K562 (cell line): Measurements from ENCODE around the gene CNDP1. TPM values are rescaled to one million over a fixed set of nuclear protein-coding genes. Genes with fewer than 3 reads are reported as not detected.

ENCODE experiments used
- ATAC-seq: fragments of 200-7000 bp; cut with Tn5 transposase; 3 replicates; pipeline ENCODE4 v1.9.1; 2020; ENCODE audit warnings: moderate library complexity
- BruUV-seq: library from RNA; stranded (reverse); fragments of 400-500 nt; replicated peaks from 2 replicates; lab custom pipeline; 2021; lab: Mats Ljungman, UMichigan
- CTCF ChIA-PET: fragments of 300-600 bp; formaldehyde crosslinking; extraction: SDS; loops from one replicate; lab custom pipeline; 2021; ENCODE audit warnings: low intra/inter-chr PET ratio; lab: Yijun Ruan, JAX
- POLR2A ChIA-PET: fragments of 300-600, 350-650 bp; sonication (Branson Sonifier 250); formaldehyde crosslinking; extraction: SDS; loops from one replicate; lab custom pipeline; 2021; ENCODE audit warnings: antibody characterized with exemption, inconsistent platforms; lab: Yijun Ruan, JAX
- DNase-seq, 4 experiments: peaks; one replicate each; pipeline versions ENCODE4 v3.0.0 to v3.0.0-alpha.2; 2011 to 2018; ENCODE audit warnings: low spot score in 3 of 4, mixed read lengths in 3 of 4; ENCODE audit errors: extremely low read depth in 1 of 4
- FAIRE-seq: peaks from 2 replicates; lab custom pipeline; 2011; peaks lifted over from hg19 to GRCh38; lab: Jason Lieb, UNC
- H2AFZ ChIP-seq: 2 replicates; pipeline ENCODE4 v1.6.0; 2011; ENCODE audit warnings: low read depth, low read length, control low read depth, inconsistent platforms
- H3K27ac ChIP-seq: fragments of 200-600 bp; 3 replicates; pipeline ENCODE4 v1.8.0; 2011; ENCODE audit warnings: low read depth, mild to moderate bottlenecking, control low read depth, inconsistent platforms, low read length, moderate library complexity, mixed read lengths; ENCODE audit errors: extremely low read depth
- H3K27me3 ChIP-seq, 2 experiments: fragments of 300-600 bp in 1 of 2; 2 replicates in 1 of 2; 3 replicates in 1 of 2; pipeline versions ENCODE4 v1.6.0 to v1.8.0; 2011; ENCODE audit warnings: inconsistent platforms in 2 of 2, low read length in 2 of 2, mild to moderate bottlenecking in 1 of 2, mixed read lengths in 1 of 2, moderate library complexity in 1 of 2; ENCODE audit not compliant: control insufficient read depth in 2 of 2, insufficient read depth in 2 of 2
- H3K36me3 ChIP-seq: fragments of 300-600 bp; 3 replicates; pipeline ENCODE4 v1.8.0; 2011; ENCODE audit warnings: mild to moderate bottlenecking, low read length, inconsistent platforms; ENCODE audit not compliant: control insufficient read depth, insufficient read depth
- H3K4me1 ChIP-seq, 2 experiments: fragments of 200-600 bp in 1 of 2; replicated peaks in 1 of 2; 2 replicates in 1 of 2; 3 replicates in 1 of 2; pipeline versions ENCODE4 v1.5.1 to v1.8.0; 2011; ENCODE audit warnings: inconsistent platforms in 2 of 2, low read length in 2 of 2, mild to moderate bottlenecking in 1 of 2, mixed read lengths in 1 of 2, moderate library complexity in 1 of 2; ENCODE audit not compliant: control insufficient read depth in 2 of 2, insufficient read depth in 2 of 2
- H3K4me2 ChIP-seq: 2 replicates; pipeline ENCODE4 v1.6.1; 2011; ENCODE audit warnings: low read length, control low read depth, inconsistent platforms, mixed read lengths; ENCODE audit not compliant: insufficient read depth
- H3K4me3 ChIP-seq: fragments of 200-600 bp; sonication (generic), shearing (Covaris generic); 2 replicates; pipeline ENCODE4 v1.5.1; 2016; ENCODE audit warnings: control low read depth, inconsistent platforms
- H3K79me2 ChIP-seq: fragments of 200-600 bp; 3 replicates; pipeline ENCODE4 v1.8.0; 2011; ENCODE audit warnings: low read length, inconsistent platforms; ENCODE audit not compliant: control insufficient read depth, insufficient read depth
- H3K9ac ChIP-seq, 2 experiments: 2 replicates each; pipeline versions ENCODE4 v1.6.0 to v1.6.1; 2011; ENCODE audit warnings: low read depth in 2 of 2, low read length in 2 of 2, control low read depth in 1 of 2, inconsistent platforms in 1 of 2, mild to moderate bottlenecking in 1 of 2, mixed read lengths in 1 of 2; ENCODE audit not compliant: insufficient read depth in 1 of 2
- H3K9me1 ChIP-seq: one replicate; pipeline ENCODE4 v1.6.0; 2011; ENCODE audit warnings: inconsistent platforms, mild to moderate bottlenecking, low read length, moderate library complexity; ENCODE audit not compliant: control insufficient read depth, insufficient read depth
- H3K9me3 ChIP-seq: replicated peaks from 2 replicates; pipeline ENCODE4 v1.5.1; 2011; ENCODE audit warnings: low read depth, low read length, inconsistent platforms; ENCODE audit not compliant: control insufficient read depth, insufficient read depth
- H4K20me1 ChIP-seq: replicated peaks from 2 replicates; pipeline ENCODE4 v1.6.1; 2011; ENCODE audit warnings: low read length, inconsistent platforms, mixed read lengths; ENCODE audit not compliant: control insufficient read depth, insufficient read depth
- ARID4B ChIP-seq: sonication (generic); formaldehyde crosslinking; IDR thresholded peaks from 2 replicates; pipeline ENCODE4 v1.8.0; 2022; ENCODE audit warnings: mild to moderate bottlenecking, missing genetic modification reagents
- C11orf30 ChIP-seq: fragments of 450-650 bp; IDR thresholded peaks from 2 replicates; pipeline ENCODE4 v1.6.1; 2016; ENCODE audit warnings: low read depth, mild to moderate bottlenecking
- CBFA2T3 ChIP-seq: fragments of 450-650 bp; IDR thresholded peaks from 2 replicates; pipeline ENCODE4 v1.6.1; 2017
- NFRKB ChIP-seq: fragments of 450-650 bp; IDR thresholded peaks from 2 replicates; pipeline ENCODE4 v1.6.1; 2016; ENCODE audit warnings: low read depth
- POLR2AphosphoS5 ChIP-seq: IDR thresholded peaks from 2 replicates; pipeline ENCODE4 v1.6.1; 2011; ENCODE audit warnings: mild to moderate bottlenecking, low read depth, low read length, moderate library complexity; ENCODE audit not compliant: control insufficient read depth, insufficient read depth
- PPARD ChIP-seq: fragments of 250-450 bp; sonication (Bioruptor Pico); IDR thresholded peaks from 2 replicates; pipeline ENCODE4 v1.8.0; 2022; ENCODE audit warnings: inconsistent platforms, mild to moderate bottlenecking, moderate library complexity
- PURB ChIP-seq: sonication (generic); formaldehyde crosslinking; IDR thresholded peaks from 2 replicates; pipeline ENCODE4 v1.9.0; 2021; ENCODE audit warnings: low read depth, mild to moderate bottlenecking, missing genetic modification reagents
- SNAPC5 ChIP-seq: fragments of 250-450 bp; sonication (Bioruptor Pico); IDR thresholded peaks from 2 replicates; pipeline ENCODE4 v1.8.0; 2021; ENCODE audit warnings: moderate library complexity, mild to moderate bottlenecking, inconsistent platforms
- SOX6 ChIP-seq: fragments of 450-650 bp; IDR thresholded peaks from 2 replicates; pipeline ENCODE4 v1.6.1; 2014; ENCODE audit warnings: mild to moderate bottlenecking
- ZBTB12 ChIP-seq: fragments of 250-450 bp; sonication (Bioruptor Pico); IDR thresholded peaks from 2 replicates; pipeline ENCODE4 v1.4.0; 2020
- ZC3H4 ChIP-seq: sonication (generic); formaldehyde crosslinking; IDR thresholded peaks from 2 replicates; pipeline ENCODE4 v1.9.0; 2021; ENCODE audit warnings: missing genetic modification reagents, borderline replicate concordance
- ZNF280A ChIP-seq: fragments of 450-650 bp; IDR thresholded peaks from 2 replicates; pipeline ENCODE4 v1.6.1; 2018; ENCODE audit warnings: mild to moderate bottlenecking, low read depth; ENCODE audit not compliant: partially characterized antibody
- ZNF280B ChIP-seq: fragments of 250-450 bp; sonication (Bioruptor Pico); IDR thresholded peaks from 2 replicates; pipeline ENCODE4 v1.5.1; 2021; ENCODE audit warnings: mild to moderate bottlenecking
- ZNF316 ChIP-seq: fragments of 450-650 bp; IDR thresholded peaks from 2 replicates; pipeline ENCODE4 v1.6.1; 2016
- ZNF644 ChIP-seq: fragments of 200-800 bp; sonication (Bioruptor generic); IDR thresholded peaks from 2 replicates; pipeline ENCODE4 v1.6.1; 2016; ENCODE audit warnings: low read depth, missing genetic modification characterization, missing compliant biosample characterization
- WGBS: fragments of 100-300 bp; shearing (Covaris generic); methylation state at CpG from one replicate; pipeline ENCODE4 v1.1.6; 2016; ENCODE audit warnings: low coverage, mixed read lengths; ENCODE audit not compliant: insufficient coverage; ENCODE audit errors: missing lambda C conversion rate; 5-methylcytosine and 5-hydroxymethylcytosine counted together
- in situ Hi-C: fragments of 300-500 bp; cut with MboI; formaldehyde crosslinking; loops from 4 replicates; pipeline ENCODE4 v1.15.0; 2018; ENCODE audit warnings: inconsistent platforms, mixed read lengths
- intact Hi-C: fragments of 100-400 bp; cut with micrococcal nuclease; formaldehyde crosslinking; loops from 2 replicates; pipeline ENCODE4 v1.14.2; 2022
- polyA plus RNA-seq, 8 experiments: library from polyadenylated mRNA; depleted of rRNA in 4 of 8; stranded (reverse) in 5 of 8; unstranded in 3 of 8; fragments of >200 nt; fragmentation: Nextera tagmentation in 2 of 8; fragmentation: Illumina TruSeq in 1 of 8; extraction: Ambion mirVana in 2 of 8; extraction: Trizol in 1 of 8; gene quantifications; 2 replicates each; pipeline versions ENCODE4 v1.2.1 to v1.2.3, GENCODE V29; 2011 to 2014; ENCODE audit warnings: inconsistent platforms in 1 of 8, missing spikeins in 1 of 8
- total RNA-seq, 7 experiments: library from RNA; depleted of rRNA in 6 of 7; stranded (reverse); fragments of >200 nt in 6 of 7; fragmentation: Illumina TruSeq in 2 of 7; extraction: Trizol in 2 of 7; gene quantifications; 2 replicates each; pipeline versions ENCODE4 v1.2.1 to v1.2.3, GENCODE V29; 2011 to 2021; ENCODE audit warnings: low replicate concordance in 1 of 7

CNDP1 gene
- total and polyA plus RNA-seq, 9 of the 15 experiments (the other 6 are each of a cell fraction or from before 2014, with no cell fraction given): not detected

GRCh38 chr18:74508821-74509225, 25.5 kb upstream of the CNDP1 start:
- 38% methylated on average over 6 of the region's 11 CpGs for WGBS
- FAIRE-seq (no peak), DNase-seq (peak in 2 of 4 experiments; percentile 20 to 45), ATAC-seq (peak; percentile 65)
- H3K4me2 ChIP-seq: peak overlapping the region; percentile 25; the same call in 1 of the 2 replicates
- H3K9me1 ChIP-seq: no peaks in the 10 kb centered on the region
- intact Hi-C loops: no loop called here
- no peak overlapping the region for H2AFZ ChIP-seq
- H3K4me1 ChIP-seq: peaks cover 8 to 16% of the 10 kb centered on the region in 2 experiments; a peak in 4 of 5 replicates
- no peak overlapping the region for H3K27ac ChIP-seq
- no peaks in the 10 kb centered on the region for H3K79me2 ChIP-seq
- no peaks in the 10 kb centered on the region for H3K9me3 ChIP-seq
- peaks cover 86% of the 10 kb centered on the region; the same call in 2 of the 3 replicates for H3K36me3 ChIP-seq
- in situ Hi-C loops: no loop called here
- CTCF ChIA-PET: no interaction called here
- H3K4me3 ChIP-seq: no peak overlapping the region
- POLR2A ChIA-PET: interaction anchor here (0.6 to 1.0 kb wide), 3 partner anchors 9 to 13 kb away, joined by 3 to 5 read pairs (median 3); partner anchors contain the start of gene CNDP2
- no peak overlapping the region for H3K9ac ChIP-seq
- H4K20me1 ChIP-seq: 0 out of 2 replicates have a peak, but pooled peaks cover 4% of the 10 kb centered on the region
- no TSS peak for BruUV-seq
- H3K27me3 ChIP-seq: no peaks in the 10 kb centered on the region
- TF ChIP-seq ZNF316 (peak; percentile 86), POLR2AphosphoS5 (peak; percentile 24; the same call in 1 of the 2 replicates), ZNF280B (CRISPR knock-in tag) (no peak), SNAPC5 (CRISPR knock-in tag) (no peak), ARID4B (CRISPR knock-in tag) (no peak), C11orf30 (peak; percentile 81), PURB (no peak), SOX6 (peak; percentile 30; the same call in 1 of the 2 replicates), NFRKB (no peak), ZNF644 (tag) (no peak), ZBTB12 (no peak), ZNF280A (no peak), CBFA2T3 (peak; percentile 76), PPARD (CRISPR knock-in tag) (no peak), ZC3H4 (CRISPR knock-in tag) (no peak)
